MM.1S (cell line): ENCODE measurements around the gene PRR20D.

Source experiments
- CTCF ChIP-seq: fragments of 300-600 bp; sonication (generic); IDR thresholded peaks from 2 replicates; pipeline ENCODE4 v1.5.1; 2016; ENCODE audit warnings: antibody characterized with exemption, low read length, mixed read lengths
- EZH2 ChIP-seq: fragments of 300-600 bp; sonication (generic); optimal IDR thresholded peaks from 2 replicates; pipeline ENCODE3; 2017; ENCODE audit warnings: low read depth, mild to moderate bottlenecking, antibody characterized with exemption, low read length, mixed read lengths

- TF ChIP-seq CTCF: no peak
- no peak for TF ChIP-seq EZH2
Measured at GRCh38 chr13:57136093-57136492, 24.3 kb upstream of the PRR20D start.
